NCI-H1105 (cell line): ENCODE measurements around the gene OR52K2.
"Not testable (repeated sequence)": the region's sequence is repeated elsewhere in the genome, so short reads cannot be mapped to it uniquely, and the experiment has no call there.

Source experiments
- DNase-seq: peaks from one replicate; lab custom pipeline; 2025; lab: John Stamatoyannopoulos, UW

Gene OR52K2

DNA sequence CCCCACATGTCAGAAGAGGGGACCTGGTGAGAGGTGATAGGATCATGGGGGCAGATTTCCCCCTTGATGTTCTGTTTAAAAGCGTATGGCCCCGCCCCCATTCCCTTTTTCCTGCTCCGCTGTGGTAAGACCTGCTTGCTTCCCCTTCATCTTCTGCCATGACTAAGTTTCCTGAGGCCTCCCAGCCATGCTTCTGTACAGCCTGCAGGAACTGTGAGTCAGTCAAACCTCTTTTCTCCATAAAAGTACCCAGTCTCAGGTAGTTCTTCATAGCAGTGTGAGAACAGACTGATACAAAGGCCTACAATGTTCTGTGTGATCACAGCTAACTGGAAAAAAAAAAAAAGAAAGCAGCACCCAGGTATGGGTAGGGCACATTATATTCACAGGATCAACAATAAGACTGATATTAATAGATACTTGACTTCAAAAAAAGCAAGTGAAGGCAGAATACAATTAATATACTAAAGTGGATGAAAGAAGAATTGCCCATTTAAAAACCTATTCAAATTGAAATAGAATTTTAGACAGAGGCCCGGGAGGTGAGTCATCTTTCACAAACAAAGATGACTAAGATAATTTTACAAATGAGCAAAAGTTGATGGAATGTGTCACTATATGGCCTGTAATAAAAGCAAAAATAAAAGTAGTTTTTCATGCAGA, 31.6 kb downstream of the OR52K2 start:
- DNase-seq: no peak

DNA sequence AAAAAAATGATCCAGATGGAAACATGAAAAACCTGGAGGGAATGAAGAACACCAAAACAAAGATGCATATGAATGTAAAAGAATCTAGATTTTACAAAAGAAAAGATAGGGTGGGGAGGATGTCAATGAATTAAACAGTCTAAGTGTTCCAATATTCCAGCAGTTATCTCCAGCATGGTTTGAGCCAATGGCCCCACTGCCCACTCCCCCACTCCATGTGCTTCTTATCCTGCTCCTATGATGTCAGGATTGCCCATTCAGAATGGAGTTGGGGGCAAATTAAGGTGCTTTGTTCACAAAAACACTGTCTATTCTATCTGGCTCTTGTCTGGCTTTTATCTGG, 32.1 kb downstream of the OR52K2 start:
- no peak for DNase-seq

DNA sequence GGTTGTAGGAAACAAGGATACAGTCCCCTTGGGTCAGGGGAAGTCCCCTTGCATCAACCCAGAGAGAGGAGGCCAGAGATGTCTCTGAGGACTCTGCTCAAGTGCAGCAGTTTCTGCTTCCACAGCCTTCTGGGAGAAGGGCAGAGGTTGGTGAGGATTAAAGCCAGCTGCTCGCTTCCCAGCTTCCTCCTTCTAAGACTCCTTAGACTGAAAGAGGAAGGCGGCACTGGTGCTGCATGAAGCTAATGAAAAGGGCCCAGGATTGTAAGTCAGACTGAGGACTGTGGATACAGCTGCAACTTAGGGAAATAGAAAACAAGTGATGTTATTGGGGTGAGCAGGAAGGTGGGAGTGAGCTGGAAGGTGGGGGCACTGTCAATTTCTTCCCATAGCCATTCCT, 33.4 kb downstream of the OR52K2 start, which contains the start of gene OR52K1:
Gene OR52K1, plus strand, starts transcription at position 202 of the 400 bp plus-strand sequence. CDS start 6,255 bp downstream, outside the sequence.
- DNase-seq: no peak

DNA sequence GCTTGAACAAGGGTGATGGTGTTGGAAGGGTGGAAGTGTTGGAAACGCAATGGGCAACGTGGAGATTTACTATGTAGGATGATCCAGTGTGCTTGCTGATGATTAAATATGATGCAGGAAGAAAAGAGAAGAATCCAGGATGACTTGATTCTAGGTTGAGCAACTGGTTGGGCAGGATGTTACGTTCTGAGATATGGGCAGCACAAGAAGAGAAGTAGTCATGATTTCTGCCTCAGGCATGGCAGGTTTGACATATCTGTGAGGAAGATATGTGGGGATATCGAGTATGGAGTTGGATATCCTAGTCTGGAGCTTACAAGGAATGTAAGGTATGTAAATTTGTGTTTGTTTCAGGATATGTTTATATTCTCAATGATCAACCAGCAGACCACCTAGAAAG, 35.2 kb downstream of the OR52K2 start:
- DNase-seq: no peak

DNA sequence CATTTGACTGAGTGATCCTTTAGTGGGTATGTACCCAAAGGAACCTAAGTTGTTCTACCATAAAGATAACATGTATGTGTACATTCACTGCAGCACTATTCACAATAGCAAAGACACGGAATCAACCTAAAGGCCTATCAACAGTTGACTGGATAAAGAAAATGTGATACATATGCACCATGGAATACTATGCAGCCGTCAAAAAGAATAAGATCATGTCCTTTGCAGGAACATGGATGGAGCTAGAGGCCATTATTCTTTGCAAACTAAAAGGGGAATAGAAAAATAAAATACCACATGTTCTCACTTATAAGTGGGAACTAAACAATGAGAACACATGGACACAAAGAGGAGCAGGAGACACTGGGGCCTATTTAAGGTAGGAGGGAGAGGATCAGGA, 42.3 kb downstream of the OR52K2 start:
- not testable (repeated sequence) for DNase-seq

DNA sequence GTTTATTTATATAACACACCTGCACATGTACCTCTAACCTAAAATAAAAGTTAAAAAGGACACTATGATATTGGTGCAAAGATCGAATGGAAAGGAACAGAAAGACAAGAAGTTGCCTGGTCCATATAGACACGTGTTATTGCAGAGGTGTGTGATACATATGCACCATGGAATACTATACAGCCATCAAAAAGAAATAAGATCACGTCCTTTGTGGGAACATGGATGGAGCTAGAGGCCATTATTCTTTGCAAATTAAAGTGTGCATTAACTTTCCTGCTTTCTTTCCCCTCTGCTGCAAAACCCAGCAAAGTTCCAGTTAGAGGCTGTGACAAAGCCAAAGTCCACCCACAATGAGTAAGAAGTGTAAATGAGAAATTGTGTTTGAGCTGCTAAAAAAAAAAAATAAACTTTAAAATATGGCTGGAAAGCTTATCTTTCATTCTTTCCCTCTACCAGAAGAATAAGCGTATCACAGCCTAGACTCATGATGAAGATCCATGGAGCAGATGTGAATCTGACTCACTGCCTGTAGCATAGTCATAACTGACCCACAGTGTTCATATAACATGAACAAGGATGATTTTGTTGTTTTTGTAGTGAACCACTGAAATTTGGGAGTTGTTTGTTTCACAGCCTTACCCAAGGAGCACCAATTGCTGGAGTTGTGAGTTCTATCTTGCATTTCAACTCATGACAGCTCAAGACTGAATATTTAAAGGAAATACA, 42.9 kb downstream of the OR52K2 start:
- DNase-seq: no peak

DNA sequence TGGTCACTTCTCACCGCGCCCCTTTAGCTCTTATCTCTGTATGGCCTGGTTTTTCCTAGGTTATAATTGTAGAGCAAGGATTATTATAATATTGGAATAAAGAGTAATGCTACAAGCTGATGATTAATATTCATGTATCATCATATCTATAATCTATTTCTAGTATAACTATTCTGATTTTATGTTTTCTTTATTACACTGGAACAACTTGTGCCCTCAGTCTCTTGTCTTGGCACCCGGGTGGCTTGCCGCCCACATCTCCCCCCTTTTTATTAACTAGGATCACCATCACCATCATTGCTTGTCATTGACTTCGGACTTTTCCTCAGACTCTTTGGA, 44.4 kb downstream of the OR52K2 start:
- DNase-seq: no peak

DNA sequence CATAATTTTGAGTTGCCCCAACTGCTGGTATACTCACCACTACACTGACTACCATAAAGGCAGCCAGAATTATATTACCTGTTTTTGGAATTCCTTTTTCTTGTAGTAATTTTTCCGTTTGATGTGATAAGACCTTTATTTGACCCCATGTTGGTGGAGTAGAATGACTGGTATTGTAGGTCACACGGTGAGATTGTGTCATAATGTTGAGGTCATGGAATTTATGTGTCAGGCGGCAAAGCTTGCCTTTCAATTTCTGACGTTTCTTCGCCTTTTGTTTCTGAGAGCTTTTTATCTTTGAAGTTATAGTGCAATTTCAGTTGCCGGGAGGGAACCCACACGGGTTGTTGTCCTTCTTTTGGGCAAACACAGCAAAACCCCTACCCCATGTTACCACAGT, 46.4 kb downstream of the OR52K2 start:
- no peak for DNase-seq

DNA sequence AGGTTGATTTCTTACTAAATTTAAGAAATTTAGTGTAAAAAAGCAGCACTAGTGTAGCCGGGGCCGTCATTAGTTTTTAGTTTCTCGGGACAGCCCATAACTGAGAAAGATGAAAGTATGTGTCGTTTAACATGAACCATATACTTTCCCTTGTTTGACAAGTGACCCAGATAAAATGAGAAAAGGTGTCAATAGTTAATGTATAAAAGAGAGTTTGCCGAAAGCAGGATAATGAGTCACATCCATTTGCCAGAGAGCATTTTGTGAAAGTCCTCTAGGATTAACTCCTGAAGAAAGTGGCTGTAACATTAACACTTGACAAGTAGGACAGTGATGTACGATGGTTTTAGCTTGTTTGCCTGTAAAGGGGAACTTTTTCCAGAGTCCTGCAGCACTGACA, 46.9 kb downstream of the OR52K2 start:
- no peak for DNase-seq

DNA sequence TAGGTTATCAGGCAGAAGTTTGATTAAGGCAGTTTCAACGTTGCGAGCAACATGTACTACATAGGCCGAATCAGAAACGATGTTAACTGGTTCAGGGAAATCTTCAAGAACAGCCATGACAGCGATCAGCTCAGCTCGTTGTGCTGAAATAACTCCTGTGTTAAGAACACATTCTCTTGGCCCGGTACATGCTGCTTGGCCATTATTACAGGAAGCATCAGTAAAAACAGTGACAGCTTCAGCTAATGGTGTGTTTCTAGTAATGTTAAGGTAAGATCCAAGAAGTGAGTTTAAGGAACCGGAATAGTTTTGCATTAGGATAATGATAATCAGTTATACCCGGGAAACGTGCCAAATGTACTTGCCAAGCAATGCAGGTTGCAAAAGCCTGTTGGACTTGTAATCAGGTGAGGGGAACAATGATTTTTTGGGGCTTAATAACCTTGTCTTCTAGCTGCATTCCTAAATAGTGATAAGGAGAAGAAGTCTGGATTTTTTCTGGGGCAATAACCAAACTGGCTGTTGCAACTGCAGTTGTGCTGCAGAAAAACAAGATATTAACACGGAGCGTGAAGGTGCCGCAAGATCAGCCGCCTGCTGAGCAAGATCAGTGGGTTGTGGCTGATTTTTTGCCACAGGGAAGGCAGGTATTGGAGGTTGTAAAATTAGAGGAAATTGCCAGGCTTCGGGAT, 47.6 kb downstream of the OR52K2 start:
- peak; percentile 13 for DNase-seq
